A549 (cell line): ENCODE results near the gene CAP2. TPM values are rescaled to one million over a fixed set of nuclear protein-coding genes. Genes with fewer than 3 reads are reported as not detected.

ENCODE experiments used
- ATAC-seq, 2 experiments: fragments of 200-7000 bp in 1 of 2; fragments of >200 bp in 1 of 2; cut with Nextera tagmentation in 1 of 2; cut with Tn5 transposase in 1 of 2; 3 replicates each; pipeline versions ENCODE4 v1.8.0 to v1.9.1; 2018 to 2020; ENCODE audit warnings: mild to moderate bottlenecking in 1 of 2, moderate library complexity in 1 of 2
- CTCF ChIA-PET: fragments of 300-600 bp; sonication (Branson Sonifier 250); formaldehyde crosslinking; extraction: SDS; loops from one replicate; lab custom pipeline; 2021; ENCODE audit warnings: antibody characterized with exemption, inconsistent platforms; lab: Yijun Ruan, JAX
- POLR2A ChIA-PET: fragments of 350-600 bp; formaldehyde crosslinking; extraction: SDS; loops from one replicate; lab custom pipeline; 2021; ENCODE audit warnings: antibody characterized with exemption, inconsistent platforms; lab: Yijun Ruan, JAX
- DNase-seq, 2 experiments: peaks; one replicate each; pipeline versions ENCODE4 v3.0.0 to v3.0.0-alpha.2; 2011 to 2016; ENCODE audit warnings: low read depth in 1 of 2, low spot score in 1 of 2
- FAIRE-seq: peaks from 2 replicates; lab custom pipeline; 2011; peaks lifted over from hg19 to GRCh38; lab: Jason Lieb, UNC
- H3K27ac ChIP-seq, 2 experiments: fragments of >200 bp; sonication (Bioruptor Twin); formaldehyde crosslinking; 3 replicates each; pipeline ENCODE4 v1.5.1; 2016 to 2017
- H3K4me1 ChIP-seq: fragments of >200 bp; sonication (Bioruptor Twin); formaldehyde crosslinking; 3 replicates; pipeline ENCODE4 v1.6.1; 2016
- H3K4me2 ChIP-seq: fragments of >200 bp; sonication (Bioruptor Twin); formaldehyde crosslinking; 3 replicates; pipeline ENCODE4 v1.6.1; 2016
- H3K4me3 ChIP-seq: fragments of >200 bp; sonication (Bioruptor Twin); formaldehyde crosslinking; 3 replicates; pipeline ENCODE4 v1.5.1; 2016
- H3K9me3 ChIP-seq: fragments of >200 bp; sonication (Bioruptor Twin); formaldehyde crosslinking; 3 replicates; pipeline ENCODE4 v1.6.1; 2016
- CBX8 ChIP-seq: fragments of 200-600 bp; sonication (generic); IDR thresholded peaks from 2 replicates; pipeline ENCODE4 v1.6.1; 2016
- CHD2 ChIP-seq: fragments of 150-350 bp; IDR thresholded peaks from 2 replicates; pipeline ENCODE4 v1.6.1; 2014; ENCODE audit warnings: low read length; ENCODE audit not compliant: partially characterized antibody
- EHMT2 ChIP-seq: fragments of 200-600 bp; sonication (generic); IDR thresholded peaks from 2 replicates; pipeline ENCODE4 v1.6.1; 2016; ENCODE audit warnings: antibody characterized with exemption, low read depth, mild to moderate bottlenecking, moderate library complexity
- EP300 ChIP-seq, 2 experiments: fragments of >200 bp; sonication (Bioruptor Twin); formaldehyde crosslinking; IDR thresholded peaks; 2 replicates in 1 of 2; 3 replicates in 1 of 2; pipeline ENCODE4 v1.6.1; 2016 to 2017
- FOSB ChIP-seq: fragments of 250-450 bp; sonication (Bioruptor Pico); IDR thresholded peaks from 2 replicates; pipeline ENCODE4 v1.5.0; 2020; ENCODE audit warnings: mild to moderate bottlenecking, moderate library complexity
- FOXS1 ChIP-seq: fragments of 250-450 bp; sonication (Bioruptor Pico); IDR thresholded peaks from 2 replicates; pipeline ENCODE4 v1.5.0; 2020; ENCODE audit warnings: mild to moderate bottlenecking, moderate library complexity
- HEYL ChIP-seq: fragments of 250-450 bp; sonication (Bioruptor Pico); IDR thresholded peaks from 2 replicates; pipeline ENCODE4 v1.8.0; 2021; ENCODE audit warnings: mild to moderate bottlenecking, moderate library complexity
- HOXA7 ChIP-seq: fragments of 250-450 bp; sonication (Bioruptor Pico); IDR thresholded peaks from 2 replicates; pipeline ENCODE4 v1.5.0; 2020; ENCODE audit warnings: mild to moderate bottlenecking, moderate library complexity
- HOXB5 ChIP-seq: fragments of 250-450 bp; sonication (Bioruptor Pico); IDR thresholded peaks from 2 replicates; pipeline ENCODE4 v1.5.0; 2020; ENCODE audit warnings: mild to moderate bottlenecking, moderate library complexity
- JUN ChIP-seq, 2 experiments: fragments of >200 bp; sonication (Bioruptor Twin); formaldehyde crosslinking; IDR thresholded peaks; 2 replicates in 1 of 2; 3 replicates in 1 of 2; pipeline ENCODE4 v1.6.1; 2016 to 2017
- KDM1A ChIP-seq: fragments of 200-600 bp; sonication (generic); IDR thresholded peaks from 2 replicates; pipeline ENCODE4 v1.6.1; 2016; ENCODE audit warnings: low read depth, mild to moderate bottlenecking
- MAX ChIP-seq: IDR thresholded peaks from 2 replicates; pipeline ENCODE4 v1.6.1; 2012
- MYC ChIP-seq: IDR thresholded peaks from 2 replicates; pipeline ENCODE4 v1.6.1; 2012; ENCODE audit warnings: mild to moderate bottlenecking, inconsistent platforms, low read length, improper control_type of control experiment, borderline replicate concordance
- NR3C1 ChIP-seq: fragments of >200 bp; sonication (Bioruptor Twin); formaldehyde crosslinking; IDR thresholded peaks from 3 replicates; pipeline ENCODE4 v1.6.1; 2017
- PBX3 ChIP-seq: IDR thresholded peaks from 2 replicates; pipeline ENCODE4 v1.6.1; 2012
- PHF8 ChIP-seq: fragments of 200-600 bp; sonication (generic); IDR thresholded peaks from 2 replicates; pipeline ENCODE4 v1.6.1; 2016; ENCODE audit warnings: low read depth, mild to moderate bottlenecking, antibody characterized with exemption, moderate library complexity, borderline replicate concordance
- POLR2A ChIP-seq: IDR thresholded peaks from 2 replicates; pipeline ENCODE4 v1.6.1; 2012; ENCODE audit warnings: mild to moderate bottlenecking, low read length
- POLR2AphosphoS2 ChIP-seq: conservative IDR thresholded peaks from 2 replicates; pipeline ENCODE4 v1.6.1; 2012; ENCODE audit warnings: low read length, improper control_type of control experiment, inconsistent platforms
- RARB ChIP-seq: fragments of 250-450 bp; sonication (Bioruptor Pico); IDR thresholded peaks from 2 replicates; pipeline ENCODE4 v1.8.0; 2021; ENCODE audit warnings: mild to moderate bottlenecking, moderate library complexity
- RCOR1 ChIP-seq: fragments of 150-350 bp; IDR thresholded peaks from 2 replicates; pipeline ENCODE4 v1.6.1; 2014; ENCODE audit warnings: antibody characterized with exemption, low read length, low read depth
- RNF2 ChIP-seq: fragments of 200-600 bp; sonication (generic); IDR thresholded peaks from 2 replicates; pipeline ENCODE4 v1.6.1; 2016; ENCODE audit warnings: low read depth, mild to moderate bottlenecking, antibody characterized with exemption, moderate library complexity, borderline replicate concordance
- ZFP36 ChIP-seq: fragments of 450-650 bp; IDR thresholded peaks from 2 replicates; pipeline ENCODE4 v1.6.1; 2014; ENCODE audit warnings: borderline replicate concordance; ENCODE audit not compliant: partially characterized antibody
- ZNF302 ChIP-seq: fragments of 250-450 bp; sonication (Bioruptor Pico); IDR thresholded peaks from 2 replicates; pipeline ENCODE4 v1.9.0; 2021; ENCODE audit warnings: inconsistent platforms, mild to moderate bottlenecking, moderate library complexity
- ZSCAN20 ChIP-seq: fragments of 250-450 bp; sonication (Bioruptor Pico); IDR thresholded peaks from 2 replicates; pipeline ENCODE4 v1.8.0; 2022; ENCODE audit warnings: mild to moderate bottlenecking, moderate library complexity
- WGBS: methylation state at CpG from one replicate; pipeline ENCODE4 v1.1.6; 2017; ENCODE audit errors: missing lambda C conversion rate; 5-methylcytosine and 5-hydroxymethylcytosine counted together
- polyA plus RNA-seq, 4 experiments: library from polyadenylated mRNA; depleted of rRNA in 3 of 4; stranded (reverse); fragments of >200 nt; fragmentation: RNase III in 1 of 4; extraction: RNeasy Plus Mini Kit Qiagen cat#74134 plus additional on column Dnase treatment in 1 of 4; gene quantifications; 2 replicates in 3 of 4; 3 replicates in 1 of 4; pipeline ENCODE4 v1.2.3, GENCODE V29; 2011 to 2017
- TF ChIP-seq, protein P1 (sequence below): fragments of 250-450 bp; sonication (Bioruptor Pico); IDR thresholded peaks from 2 replicates; pipeline ENCODE4 v1.5.0; 2021; ENCODE audit warnings: mild to moderate bottlenecking, moderate library complexity, borderline replicate concordance

The CAP2 gene
- polyA plus RNA-seq, 2 of the 4 experiments (the other 2 are of a cell fraction), result 27.2 to 43.3 TPM

DNA sequence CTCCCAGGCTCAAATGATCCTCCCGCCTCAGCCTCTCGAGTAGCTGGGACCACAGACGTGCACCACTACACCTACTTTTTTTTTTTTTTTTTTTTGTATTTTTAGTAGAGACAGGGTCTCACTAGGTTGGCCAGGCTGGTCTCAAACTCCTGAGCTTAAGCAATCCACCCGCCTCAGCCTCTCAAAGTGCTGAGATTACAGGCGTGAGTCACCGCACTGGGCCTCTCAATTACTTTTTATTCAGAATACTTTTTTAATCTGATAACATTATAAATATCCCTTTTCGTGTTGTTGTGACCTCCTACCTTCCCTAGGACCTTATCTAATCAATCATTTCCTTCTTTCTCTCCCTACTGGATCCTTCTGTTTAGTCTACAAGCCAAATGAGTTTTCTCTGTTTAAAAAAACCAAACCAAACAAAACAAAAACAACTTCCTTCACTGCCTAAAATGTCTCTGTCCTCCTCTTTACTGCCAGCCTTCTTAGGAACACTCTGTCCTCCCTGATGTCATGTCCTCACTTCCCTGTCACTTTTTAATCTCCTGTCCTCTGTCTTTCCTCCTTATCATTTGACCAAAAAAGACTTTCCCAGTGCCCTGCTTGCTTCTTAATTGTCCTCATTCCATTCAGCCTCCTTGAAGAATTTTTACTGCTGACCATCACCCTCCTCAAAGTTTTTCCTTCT lies 85.0 kb downstream of the CAP2 start:
- Histone ChIP-seq H3K27ac (no peak overlapping the region; a peak in 1 of 6 replicates), H3K4me3 (no peak overlapping the region), H3K4me2 (no peak overlapping the region)
- WGBS, result 86% methylated on average over 7 of the region's 7 CpGs
- TF ChIP-seq JUN (IDR thresholded peaks at IDR 0.05) (no peak), MAX (no peak), PHF8 (no peak), CBX8 (no peak), RCOR1 (no peak), HOXB5 (CRISPR knock-in tag) (no peak)
- TF ChIP-seq, all 56 proteins: peak for 0
- ATAC-seq (no peak), DNase-seq (no peak), FAIRE-seq (no peak)
- ChIA-PET POLR2A (no interaction called here), CTCF (no interaction called here)
- H3K4me1 ChIP-seq, result peaks cover 8% of the 10 kb centered on the region
- H3K9me3 ChIP-seq, result no peaks in the 10 kb centered on the region

- ATAC-seq (no peak), FAIRE-seq (no peak), DNase-seq (no peak)
- no peak for TF ChIP-seq NR3C1
- no peak for TF ChIP-seq ZSCAN20 (CRISPR knock-in tag)
- TF ChIP-seq HOXB5 (CRISPR knock-in tag), result no peak
- no peak for TF ChIP-seq PBX3
- no peak for TF ChIP-seq ZNF302 (CRISPR knock-in tag)
- no peak for TF ChIP-seq HOXA7 (CRISPR knock-in tag)
- TF ChIP-seq RCOR1, result no peak
- no peak for TF ChIP-seq FOSB (CRISPR knock-in tag)
- TF ChIP-seq ZFP36, result no peak
- no peak for TF ChIP-seq HEYL
- TF ChIP-seq KDM1A, result no peak
- CTCF ChIA-PET, result no interaction called here
- POLR2A ChIA-PET, result no interaction called here
- Histone ChIP-seq H3K4me2 (no peak overlapping the region), H3K4me3 (no peak overlapping the region), H3K4me1 (peaks cover 2% of the 10 kb centered on the region; the same call in 1 of the 3 replicates), H3K9me3 (no peaks in the 10 kb centered on the region), H3K27ac (no peak overlapping the region; a peak in 1 of 6 replicates)
- WGBS, result 99% methylated on average over 7 of the region's 7 CpGs
Observed at GRCh38 chr6:17478946-17479345, 85.6 kb downstream of the CAP2 start.

GRCh38 chr6:17480476-17480875 lies 87.1 kb downstream of the CAP2 start:
- 0 out of 3 replicates have a peak, but pooled peaks cover 2% of the 10 kb centered on the region for H3K4me1 ChIP-seq
- ATAC-seq, result no peak
- no peak for TF ChIP-seq POLR2A
- no peak for TF ChIP-seq NR3C1
- no peak for TF ChIP-seq POLR2AphosphoS2
- TF ChIP-seq FOXS1 (CRISPR knock-in tag), result no peak
- TF ChIP-seq MYC, result no peak
- TF ChIP-seq EP300 (IDR thresholded peaks at IDR 0.05), result no peak
- TF ChIP-seq JUN (IDR thresholded peaks at IDR 0.05), result no peak
- TF ChIP-seq HOXA7 (CRISPR knock-in tag), result no peak
- no peak for TF ChIP-seq RARB
- no peak for TF ChIP-seq RNF2
- TF ChIP-seq ZNF302 (CRISPR knock-in tag), result no peak
- TF ChIP-seq EHMT2, result no peak
- no peak for TF ChIP-seq CHD2
- TF ChIP-seq, protein P1, sequence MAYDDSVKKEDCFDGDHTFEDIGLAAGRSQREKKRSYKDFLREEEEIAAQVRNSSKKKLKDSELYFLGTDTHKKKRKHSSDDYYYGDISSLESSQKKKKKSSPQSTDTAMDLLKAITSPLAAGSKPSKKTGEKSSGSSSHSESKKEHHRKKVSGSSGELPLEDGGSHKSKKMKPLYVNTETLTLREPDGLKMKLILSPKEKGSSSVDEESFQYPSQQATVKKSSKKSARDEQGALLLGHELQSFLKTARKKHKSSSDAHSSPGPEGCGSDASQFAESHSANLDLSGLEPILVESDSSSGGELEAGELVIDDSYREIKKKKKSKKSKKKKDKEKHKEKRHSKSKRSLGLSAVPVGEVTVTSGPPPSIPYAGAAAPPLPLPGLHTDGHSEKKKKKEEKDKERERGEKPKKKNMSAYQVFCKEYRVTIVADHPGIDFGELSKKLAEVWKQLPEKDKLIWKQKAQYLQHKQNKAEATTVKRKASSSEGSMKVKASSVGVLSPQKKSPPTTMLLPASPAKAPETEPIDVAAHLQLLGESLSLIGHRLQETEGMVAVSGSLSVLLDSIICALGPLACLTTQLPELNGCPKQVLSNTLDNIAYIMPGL (CRISPR knock-in tag), result no peak
- no peak for TF ChIP-seq PBX3
- DNase-seq, result no peak
- H3K27ac ChIP-seq, result no peak overlapping the region
- 99% methylated on average over 4 of the region's 4 CpGs for WGBS
- ChIA-PET CTCF (no interaction called here), POLR2A (no interaction called here)
- H3K4me2 ChIP-seq, result no peak overlapping the region
- H3K4me3 ChIP-seq, result no peak overlapping the region
- H3K9me3 ChIP-seq, result no peaks in the 10 kb centered on the region
- no peak for FAIRE-seq
